ENCODE results near the gene AGBL1. TPM values are rescaled to one million over a fixed set of nuclear protein-coding genes. Genes with fewer than 3 reads are reported as not detected.

The AGBL1 gene
- total and polyA plus RNA-seq, 2 experiments from 2014 or later: 0.03 TPM; not detected in 1

DNA sequence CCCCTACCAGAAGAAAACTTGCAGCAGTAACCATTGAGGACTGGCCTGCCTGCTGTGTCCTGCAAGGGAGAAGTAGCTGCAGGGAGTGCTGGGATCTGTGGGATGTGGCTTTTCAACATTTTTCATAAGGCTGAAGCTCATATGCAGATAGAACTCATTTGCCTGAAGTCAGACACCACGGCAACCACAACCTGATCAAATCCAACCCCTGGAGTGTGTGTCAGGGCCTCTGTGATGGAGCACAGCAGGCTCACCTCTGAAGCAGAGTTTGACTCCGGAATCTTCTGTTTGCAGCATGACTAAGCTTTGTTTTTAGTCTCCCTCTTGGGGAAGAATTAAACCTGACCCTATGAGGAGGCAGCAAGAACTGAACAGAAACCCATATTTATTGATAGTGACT, 508.7 kb downstream of the AGBL1 start:
- peak overlapping the region; percentile 76 for H2AFZ ChIP-seq
- H3K27me3 ChIP-seq (ENCODE audit: insufficient read depth): no peaks in the 10 kb centered on the region
- H3K79me2 ChIP-seq (replicated peaks; ENCODE audit: insufficient read depth): no peaks in the 10 kb centered on the region
- H3K4me2 ChIP-seq: no peak overlapping the region
- H3K4me3 ChIP-seq: no peak overlapping the region
- no peak for TF ChIP-seq STAT1 (IDR thresholded peaks at IDR 0.05; ENCODE audit: unreplicated experiment)
- TF ChIP-seq, protein P1, sequence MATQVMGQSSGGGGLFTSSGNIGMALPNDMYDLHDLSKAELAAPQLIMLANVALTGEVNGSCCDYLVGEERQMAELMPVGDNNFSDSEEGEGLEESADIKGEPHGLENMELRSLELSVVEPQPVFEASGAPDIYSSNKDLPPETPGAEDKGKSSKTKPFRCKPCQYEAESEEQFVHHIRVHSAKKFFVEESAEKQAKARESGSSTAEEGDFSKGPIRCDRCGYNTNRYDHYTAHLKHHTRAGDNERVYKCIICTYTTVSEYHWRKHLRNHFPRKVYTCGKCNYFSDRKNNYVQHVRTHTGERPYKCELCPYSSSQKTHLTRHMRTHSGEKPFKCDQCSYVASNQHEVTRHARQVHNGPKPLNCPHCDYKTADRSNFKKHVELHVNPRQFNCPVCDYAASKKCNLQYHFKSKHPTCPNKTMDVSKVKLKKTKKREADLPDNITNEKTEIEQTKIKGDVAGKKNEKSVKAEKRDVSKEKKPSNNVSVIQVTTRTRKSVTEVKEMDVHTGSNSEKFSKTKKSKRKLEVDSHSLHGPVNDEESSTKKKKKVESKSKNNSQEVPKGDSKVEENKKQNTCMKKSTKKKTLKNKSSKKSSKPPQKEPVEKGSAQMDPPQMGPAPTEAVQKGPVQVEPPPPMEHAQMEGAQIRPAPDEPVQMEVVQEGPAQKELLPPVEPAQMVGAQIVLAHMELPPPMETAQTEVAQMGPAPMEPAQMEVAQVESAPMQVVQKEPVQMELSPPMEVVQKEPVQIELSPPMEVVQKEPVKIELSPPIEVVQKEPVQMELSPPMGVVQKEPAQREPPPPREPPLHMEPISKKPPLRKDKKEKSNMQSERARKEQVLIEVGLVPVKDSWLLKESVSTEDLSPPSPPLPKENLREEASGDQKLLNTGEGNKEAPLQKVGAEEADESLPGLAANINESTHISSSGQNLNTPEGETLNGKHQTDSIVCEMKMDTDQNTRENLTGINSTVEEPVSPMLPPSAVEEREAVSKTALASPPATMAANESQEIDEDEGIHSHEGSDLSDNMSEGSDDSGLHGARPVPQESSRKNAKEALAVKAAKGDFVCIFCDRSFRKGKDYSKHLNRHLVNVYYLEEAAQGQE (IDR thresholded peaks at IDR 0.05; ENCODE audit: unreplicated experiment): no peak
- no peak for TF ChIP-seq JUNB (IDR thresholded peaks at IDR 0.05; ENCODE audit: unreplicated experiment)
- TF ChIP-seq POLR2AphosphoS5 (IDR thresholded peaks at IDR 0.05; ENCODE audit: low read depth): no peak
- TF ChIP-seq ZNF462 (CRISPR knock-in tag; IDR thresholded peaks at IDR 0.05): no peak
- TF ChIP-seq NANOG (IDR thresholded peaks at IDR 0.05; ENCODE audit: borderline replicate concordance): no peak
- TF ChIP-seq EZH2 (IDR thresholded peaks at IDR 0.05; ENCODE audit: low read depth, unreplicated experiment): no peak
- peaks cover 18% of the 10 kb centered on the region; the same call in 2 of the 3 replicates for H3K9me3 Mint-ChIP-seq
- H3K4me1 ChIP-seq (ENCODE audit: insufficient read depth): peaks cover 21% of the 10 kb centered on the region
- H4K20me1 ChIP-seq (replicated peaks; ENCODE audit: insufficient read depth): no peaks in the 10 kb centered on the region
- H3K27me3 Mint-ChIP-seq (ENCODE audit: insufficient read depth, low read depth, poor library complexity): no peaks in the 10 kb centered on the region
- no peak for DNase-seq (ENCODE audit: low spot score)
- no peak overlapping the region for H3K27ac ChIP-seq (ENCODE audit: low read depth)
- peaks cover 35% of the 10 kb centered on the region for H3K4me1 Mint-ChIP-seq
- H3F3A ChIP-seq (replicated peaks; ENCODE audit: low read depth): no peaks in the 10 kb centered on the region
- H3K4me3 Mint-ChIP-seq: no peak overlapping the region
- H3K9me2 ChIP-seq (ENCODE audit: insufficient read depth): 0 out of 2 replicates have a peak, but pooled peaks cover 6% of the 10 kb centered on the region
- H3K27ac Mint-ChIP-seq: peak overlapping the region; percentile 58; the same call in 1 of the 2 replicates
- peaks cover 23% of the 10 kb centered on the region; the same call in 2 of the 3 replicates for H3K36me3 Mint-ChIP-seq (ENCODE audit: low read depth)
- no peaks in the 10 kb centered on the region for H3K36me3 ChIP-seq (ENCODE audit: insufficient read depth)
- peak; percentile 72 for ATAC-seq

Measured in GM23338 (cell line).